Erythroblast (primary cell): ENCODE data around the gene PRKCE.

ENCODE experiments used
- DNase-seq, 2 experiments: peaks; one replicate each; lab custom pipeline; 2025; lab: John Stamatoyannopoulos, UW
- GATA1 ChIP-seq: IDR thresholded peaks from 2 replicates; pipeline ENCODE4 v1.6.1; 2011; ENCODE audit warnings: low read depth, mild to moderate bottlenecking, control low read depth, low read length, moderate library complexity
- POLR2A ChIP-seq: IDR thresholded peaks from 2 replicates; pipeline ENCODE4 v1.6.1; 2011; ENCODE audit warnings: mild to moderate bottlenecking, low read length

Gene PRKCE

GRCh38 chr2:45780541-45781463, 129.3 kb downstream of the PRKCE start:
- no peak for DNase-seq
- TF ChIP-seq GATA1, result no peak
- TF ChIP-seq POLR2A, result no peak

GRCh38 chr2:45781464-45781811, 130.0 kb downstream of the PRKCE start:
- TF ChIP-seq POLR2A (no peak), GATA1 (no peak)
- no peak for DNase-seq

- no peak for DNase-seq
- TF ChIP-seq GATA1, result no peak
- TF ChIP-seq POLR2A, result no peak
Measured at GRCh38 chr2:45782436-45782835, 131.0 kb downstream of the PRKCE start.

GRCh38 chr2:45782986-45783385, 131.5 kb downstream of the PRKCE start:
- no peak for TF ChIP-seq GATA1
- TF ChIP-seq POLR2A, result no peak
- no peak for DNase-seq

GRCh38 chr2:45786030-45786835, 134.8 kb downstream of the PRKCE start:
- DNase-seq, result peak in 1 of 2 experiments; percentile 23
- no peak for TF ChIP-seq POLR2A
- no peak for TF ChIP-seq GATA1

GRCh38 chr2:45786836-45787357, 135.4 kb downstream of the PRKCE start:
- no peak for TF ChIP-seq POLR2A
- no peak for TF ChIP-seq GATA1
- no peak for DNase-seq

GRCh38 chr2:45788401-45788800, 136.9 kb downstream of the PRKCE start:
- DNase-seq, result no peak
- TF ChIP-seq GATA1 (no peak), POLR2A (no peak)

- no peak for DNase-seq
- no peak for TF ChIP-seq POLR2A
- TF ChIP-seq GATA1, result no peak
Measured at GRCh38 chr2:45789317-45789716, 137.8 kb downstream of the PRKCE start.

GRCh38 chr2:45789961-45790723, 138.7 kb downstream of the PRKCE start:
- TF ChIP-seq POLR2A, result no peak
- no peak for TF ChIP-seq GATA1
- DNase-seq, result no peak

GRCh38 chr2:45793305-45793962, 142.0 kb downstream of the PRKCE start:
- TF ChIP-seq GATA1, result no peak
- DNase-seq, result no peak

GRCh38 chr2:45794134-45794617, 142.7 kb downstream of the PRKCE start:
- no peak for TF ChIP-seq POLR2A
- DNase-seq, result no peak

- TF ChIP-seq GATA1, result no peak
- TF ChIP-seq POLR2A, result no peak
- no peak for DNase-seq
Measured at GRCh38 chr2:45796500-45796899, 145.0 kb downstream of the PRKCE start.

- TF ChIP-seq GATA1, result no peak
- no peak for TF ChIP-seq POLR2A
- no peak for DNase-seq
Measured at GRCh38 chr2:45797451-45798230, 146.2 kb downstream of the PRKCE start.
